GM21825 (cell line): ENCODE measurements around the gene CACNA1D.

Source experiments
- ATAC-seq: cut with Tn5 transposase; IDR thresholded peaks from one replicate; pipeline ENCODE4 v1.9.1; 2021; ENCODE audit warnings: mild to moderate bottlenecking, moderate library complexity; ENCODE audit not compliant: unreplicated experiment

The CACNA1D gene

DNA sequence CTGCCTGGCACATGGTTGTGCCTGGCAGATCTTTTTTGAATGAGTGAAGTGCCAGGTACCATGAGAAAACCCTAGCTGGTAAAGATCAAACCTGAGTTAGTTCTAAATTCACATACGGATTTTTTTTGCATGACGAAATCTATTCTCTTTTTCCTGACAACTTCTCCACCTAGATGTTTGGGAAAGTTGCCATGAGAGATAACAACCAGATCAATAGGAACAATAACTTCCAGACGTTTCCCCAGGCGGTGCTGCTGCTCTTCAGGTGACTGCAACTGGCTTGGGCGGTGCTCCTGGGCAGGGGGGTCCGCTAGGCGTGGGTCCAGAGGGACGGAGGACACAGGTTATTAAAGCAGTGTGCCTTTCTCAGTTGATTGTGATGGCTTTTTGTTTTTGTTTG lies 280.0 kb downstream of the CACNA1D start:
- no peak for ATAC-seq

GRCh38 chr3:53775018-53775417 lies 280.6 kb downstream of the CACNA1D start:
- no peak for ATAC-seq

- no peak for ATAC-seq
Measured at GRCh38 chr3:53775834-53776251, 281.4 kb downstream of the CACNA1D start.

GRCh38 chr3:53776494-53777101 lies 282.2 kb downstream of the CACNA1D start:
- ATAC-seq, result no peak

DNA sequence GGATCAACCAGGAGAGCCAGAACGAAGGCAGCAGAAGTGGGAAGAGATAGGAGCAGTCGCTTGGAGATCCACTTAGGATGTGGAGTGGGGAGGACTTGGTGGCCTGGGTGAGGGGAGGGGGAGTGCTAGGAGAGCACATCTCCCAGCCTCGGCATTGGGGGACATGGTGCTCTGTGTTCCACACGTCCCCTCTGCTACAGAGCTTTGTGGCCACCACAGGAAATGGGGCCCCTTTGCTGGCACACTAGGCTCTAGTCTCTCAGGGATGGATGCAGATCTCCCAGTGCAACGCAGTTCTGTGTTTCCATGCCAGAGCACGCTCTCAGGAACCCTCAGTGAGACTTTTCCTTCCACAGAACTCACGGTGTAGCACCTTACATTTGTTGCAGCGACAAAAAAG lies 283.1 kb downstream of the CACNA1D start:
- ATAC-seq, result no peak

DNA sequence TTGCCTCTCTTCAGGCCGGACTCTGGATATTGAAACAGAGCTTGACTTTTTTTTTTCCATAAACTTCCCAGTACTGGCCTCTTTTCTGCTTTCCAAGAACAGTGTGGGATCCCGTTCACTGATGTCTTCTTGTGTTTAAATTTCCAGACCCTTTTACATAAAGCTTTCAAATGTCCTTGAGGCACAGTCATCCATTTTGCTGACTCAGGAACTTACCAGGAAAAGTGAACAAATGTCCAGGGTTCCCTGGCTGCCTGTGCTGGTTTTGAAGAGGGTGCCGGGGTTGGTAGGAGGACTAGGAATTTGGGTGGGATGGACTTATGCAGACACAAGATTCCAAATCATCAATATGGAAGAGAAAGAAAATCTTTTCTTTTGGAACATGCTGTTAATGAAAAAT lies 283.7 kb downstream of the CACNA1D start:
- no peak for ATAC-seq

DNA sequence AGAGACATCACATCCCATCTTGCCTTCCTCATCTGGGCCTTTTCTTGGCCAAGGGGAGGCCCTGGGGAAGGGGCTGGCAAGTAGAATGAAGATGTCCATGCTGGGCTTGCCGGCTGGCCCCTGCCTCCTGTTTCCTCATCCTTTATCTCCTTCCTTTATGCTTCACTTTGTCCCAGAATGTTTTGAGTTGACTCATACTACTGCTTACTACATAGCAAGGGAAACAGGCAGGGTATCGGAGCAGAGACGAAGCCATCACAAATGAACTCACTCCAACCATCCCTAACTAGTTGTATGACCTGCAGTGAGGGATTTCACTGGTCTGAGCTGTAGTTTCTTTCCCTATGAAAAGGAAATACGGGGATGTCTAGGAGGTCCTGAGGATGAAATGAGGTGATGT lies 285.8 kb downstream of the CACNA1D start:
- ATAC-seq, result no peak

GRCh38 chr3:53780806-53781205 lies 286.4 kb downstream of the CACNA1D start:
- no peak for ATAC-seq

DNA sequence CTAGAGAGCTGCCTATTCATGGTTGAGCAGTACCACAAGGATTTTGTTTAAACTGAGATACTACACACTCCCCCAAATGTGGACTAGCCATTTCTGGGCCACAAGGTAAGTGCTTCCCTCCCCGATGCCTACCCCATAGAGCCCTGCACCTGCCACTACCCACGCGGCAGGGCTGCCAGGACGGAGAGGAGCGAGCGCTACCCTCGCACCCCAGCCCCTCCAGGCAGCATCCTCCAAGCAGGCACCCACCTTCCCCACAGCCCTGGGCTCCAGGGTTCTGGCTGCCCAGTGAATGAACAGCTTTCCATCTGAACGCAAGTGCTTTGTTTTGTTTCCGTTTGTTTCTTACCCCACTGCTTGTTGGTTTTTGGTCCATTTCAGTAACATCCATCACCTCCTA lies 292.6 kb downstream of the CACNA1D start:
- no peak for ATAC-seq

GRCh38 chr3:53788038-53788437 lies 293.6 kb downstream of the CACNA1D start:
- ATAC-seq, result no peak

DNA sequence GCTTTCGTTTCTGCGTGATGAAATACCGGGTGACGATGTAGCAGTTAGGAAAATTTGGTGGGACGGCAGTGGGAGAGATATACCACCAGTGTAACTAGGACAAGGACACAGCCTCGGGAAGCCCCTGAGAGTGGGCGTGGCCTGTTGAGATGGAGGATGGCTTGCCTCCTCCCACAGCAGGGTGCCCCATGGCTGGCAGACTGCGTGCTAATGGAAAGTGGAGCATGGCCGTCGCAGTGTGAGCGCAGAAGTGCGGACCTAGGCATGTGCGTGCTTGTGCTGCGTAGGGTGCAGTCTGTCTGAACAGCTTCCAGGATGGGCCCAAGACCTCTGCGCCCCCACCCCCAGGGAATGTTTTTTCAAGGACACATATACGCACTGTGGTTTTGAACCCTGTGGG lies 295.0 kb downstream of the CACNA1D start:
- no peak for ATAC-seq

- no peak for ATAC-seq
Measured at GRCh38 chr3:53790470-53790869, 296.1 kb downstream of the CACNA1D start.

DNA sequence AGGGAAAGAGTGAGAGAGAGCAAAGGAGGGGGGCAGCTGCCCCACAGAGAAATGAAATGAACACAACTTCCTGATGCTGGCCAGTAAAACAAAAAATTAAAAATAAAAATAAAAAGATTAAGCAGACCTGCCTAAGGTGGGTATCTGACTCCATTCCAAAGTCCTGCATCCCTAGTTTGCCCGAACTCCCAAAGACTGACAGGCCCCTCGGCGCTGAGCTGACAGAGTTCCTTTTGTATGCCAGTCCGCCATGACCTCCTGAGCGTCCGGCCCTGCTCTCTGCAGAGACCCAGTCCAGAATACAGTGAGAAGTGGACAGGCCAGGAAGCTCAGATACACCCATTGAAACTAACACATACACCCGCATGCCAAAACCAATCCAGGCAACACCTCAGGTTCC lies 296.9 kb downstream of the CACNA1D start:
- no peak for ATAC-seq

GRCh38 chr3:53792866-53793265 lies 298.5 kb downstream of the CACNA1D start:
- no peak for ATAC-seq

GRCh38 chr3:53794597-53794996 lies 300.2 kb downstream of the CACNA1D start:
- ATAC-seq, result no peak

GRCh38 chr3:53795176-53795575 lies 300.8 kb downstream of the CACNA1D start:
- no peak for ATAC-seq

DNA sequence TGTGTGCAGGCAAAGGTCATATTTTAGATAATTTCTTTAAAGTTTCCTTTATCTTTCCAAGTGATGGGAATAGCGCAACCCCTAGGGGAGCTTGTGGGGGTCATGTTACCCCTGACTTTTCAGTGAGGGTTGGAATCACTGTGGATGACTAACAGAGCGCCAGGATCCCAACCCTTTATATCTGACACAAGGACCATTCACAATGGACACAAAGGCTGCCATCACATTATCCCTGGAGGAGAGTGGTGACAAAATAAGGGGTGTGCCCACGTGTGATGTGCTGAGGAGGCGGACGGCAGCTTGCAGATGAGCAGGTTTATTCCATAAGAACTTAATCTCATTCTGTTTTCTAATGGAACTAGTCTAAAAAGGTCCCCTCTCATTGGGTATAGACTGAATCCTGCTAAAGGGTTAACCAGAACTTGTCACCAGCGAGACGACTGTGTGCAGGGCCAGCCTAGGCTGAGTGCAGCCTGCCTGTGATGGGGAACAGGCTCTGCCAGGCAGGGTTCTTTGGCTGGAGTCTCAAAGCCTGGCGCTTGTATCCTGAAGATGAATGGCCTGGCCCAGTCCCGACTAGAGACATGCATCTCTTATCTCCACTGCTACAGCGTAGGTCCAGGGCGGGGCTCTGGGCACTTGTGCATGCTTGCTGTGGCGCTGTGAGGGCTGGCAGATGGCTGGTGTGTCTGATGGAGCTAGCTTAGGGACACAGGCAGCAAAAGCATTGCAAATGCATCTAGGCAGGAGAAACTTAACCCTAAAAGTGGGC lies 301.6 kb downstream of the CACNA1D start:
- no peak for ATAC-seq

DNA sequence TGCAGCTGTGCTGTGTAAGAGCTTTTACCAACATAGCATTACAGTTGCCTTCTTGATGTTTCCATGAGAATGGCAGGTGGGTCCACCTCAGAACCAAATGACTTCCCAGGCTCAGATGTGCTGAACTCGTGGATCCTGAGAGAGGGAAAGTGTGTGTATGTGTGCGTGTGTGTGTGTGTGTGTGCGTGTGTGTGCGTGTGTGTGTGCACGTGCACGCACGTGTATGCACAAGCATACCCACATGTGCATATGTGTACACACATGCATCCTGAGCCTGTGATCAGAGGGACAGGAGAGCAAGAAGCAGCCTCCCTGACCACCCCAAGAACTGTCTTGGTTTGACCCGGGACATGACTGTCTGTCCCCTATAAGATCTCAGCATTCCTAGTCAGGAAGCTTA lies 303.7 kb downstream of the CACNA1D start:
- no peak for ATAC-seq

DNA sequence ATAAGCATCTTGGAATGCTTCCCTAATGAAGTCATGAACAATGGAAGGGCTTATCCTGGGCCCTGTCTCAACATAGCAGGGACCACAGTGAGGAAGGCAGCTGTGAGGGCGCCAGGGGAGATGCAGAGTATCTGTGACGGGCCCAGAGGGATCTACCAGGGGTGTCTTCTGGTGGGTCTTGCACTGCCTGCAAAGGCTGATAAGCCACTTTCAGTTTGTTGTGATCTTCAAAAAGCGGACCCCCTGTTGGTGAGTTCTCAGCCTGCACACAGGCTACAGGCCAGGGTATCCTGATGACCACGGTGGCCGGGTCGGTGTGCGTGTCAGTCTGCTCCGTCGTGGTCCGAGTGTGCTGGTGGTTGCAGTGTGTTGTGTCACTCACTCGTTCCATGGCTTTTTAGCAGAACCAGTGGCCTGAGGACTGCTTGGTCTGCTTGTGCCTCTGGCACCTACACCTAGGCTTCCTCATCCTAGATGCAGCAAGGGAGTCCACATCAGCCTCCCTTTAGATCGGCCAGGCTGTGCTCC lies 305.0 kb downstream of the CACNA1D start:
- ATAC-seq, result no peak

DNA sequence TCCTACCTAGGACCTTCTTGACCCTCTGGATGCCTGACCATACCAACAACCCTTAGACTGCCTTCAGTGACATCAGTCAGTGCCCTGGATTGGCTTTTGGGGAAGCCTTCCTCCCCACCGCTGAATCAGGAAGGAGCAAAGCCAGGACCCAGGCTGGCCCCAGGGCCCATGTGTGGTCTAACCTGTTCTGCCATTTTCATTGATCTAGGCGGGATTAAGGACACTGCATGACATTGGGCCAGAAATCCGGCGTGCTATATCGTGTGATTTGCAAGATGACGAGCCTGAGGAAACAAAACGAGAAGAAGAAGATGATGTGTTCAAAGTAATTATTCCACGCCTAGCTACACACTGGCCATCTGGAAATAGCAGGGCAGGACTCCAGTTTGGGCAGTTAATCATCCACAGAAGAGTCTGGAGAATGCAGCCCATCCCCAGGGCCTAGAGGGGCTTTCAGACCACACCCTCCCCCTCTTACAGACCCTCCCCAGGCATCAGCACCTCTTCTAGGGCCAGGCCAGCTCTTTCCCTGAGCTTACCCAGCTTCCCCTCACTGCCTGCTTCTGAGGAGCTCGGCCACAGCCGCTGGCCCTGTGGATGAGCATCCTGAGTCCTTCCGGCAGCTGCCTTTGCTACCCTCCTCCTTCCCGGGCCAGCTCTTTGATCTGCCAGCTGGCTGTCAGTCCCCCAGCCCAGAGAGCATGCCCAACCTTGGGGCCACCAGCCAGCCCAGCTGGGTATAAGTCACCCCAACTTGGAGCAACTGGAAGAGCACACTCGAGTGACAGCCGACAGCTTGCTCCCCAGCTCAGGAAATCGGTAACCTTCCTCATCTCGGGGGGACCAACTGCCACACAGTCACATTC lies 305.9 kb downstream of the CACNA1D start:
- no peak for ATAC-seq

DNA sequence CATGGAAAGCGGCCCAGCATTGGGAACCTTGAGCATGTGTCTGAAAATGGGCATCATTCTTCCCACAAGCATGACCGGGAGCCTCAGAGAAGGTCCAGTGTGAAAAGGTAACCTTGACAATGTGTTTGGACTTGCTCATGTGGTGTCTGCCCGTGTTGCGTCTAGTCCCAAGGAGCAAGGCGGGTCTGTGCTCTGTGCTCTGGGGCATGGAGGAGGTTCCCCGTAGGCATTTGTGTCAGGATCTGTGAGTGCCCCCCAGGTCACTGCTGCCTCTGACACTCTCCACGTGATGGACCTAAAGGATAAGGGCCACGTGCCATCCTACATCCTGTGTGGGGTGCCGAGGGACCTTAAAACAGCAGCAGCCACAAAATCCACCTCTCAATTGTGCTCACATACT lies 306.9 kb downstream of the CACNA1D start:
- no peak for ATAC-seq
